Endothelial cell of umbilical vein (primary cell): Measurements from ENCODE around the gene RBMS1. TPM values are rescaled to one million over a fixed set of nuclear protein-coding genes. Genes with fewer than 3 reads are reported as not detected.

ENCODE experiments used
- BruUV-seq: library from RNA; stranded (reverse); fragments of 400-500 nt; replicated peaks from 2 replicates; lab custom pipeline; 2021; lab: Mats Ljungman, UMichigan
- CTCF ChIA-PET: fragments of 300-600, 350-600 bp; sonication (Branson Sonifier 250); formaldehyde crosslinking; loops from one replicate; lab custom pipeline; 2021; ENCODE audit warnings: antibody characterized with exemption, inconsistent platforms; lab: Charles Lee
- POLR2A ChIA-PET: fragments of 300-600, 350-600 bp; sonication (Branson Sonifier 250); formaldehyde crosslinking; loops from one replicate; lab custom pipeline; 2021; ENCODE audit warnings: antibody characterized with exemption, inconsistent platforms; lab: Charles Lee
- DNase-seq: peaks from one replicate; pipeline ENCODE4 v3.0.0-alpha.2; 2011; ENCODE audit warnings: low read depth, low spot score
- FAIRE-seq: peaks from 2 replicates; lab custom pipeline; 2011; peaks lifted over from hg19 to GRCh38; lab: Jason Lieb, UNC
- H2AFZ ChIP-seq: 2 replicates; pipeline ENCODE4 v1.6.0; 2012; ENCODE audit warnings: low read depth, low read length, control low read depth, inconsistent platforms
- H3K27ac ChIP-seq: 2 replicates; pipeline ENCODE4 v1.5.1; 2011; ENCODE audit warnings: low read depth, mild to moderate bottlenecking, control low read depth, low read length, moderate library complexity; ENCODE audit not compliant: insufficient read depth
- H3K27me3 ChIP-seq, 2 experiments: 2 replicates each; pipeline versions ENCODE4 v1.6.0 to v1.6.1; 2011; ENCODE audit warnings: low read length in 2 of 2, mixed read lengths in 1 of 2; ENCODE audit not compliant: control insufficient read depth in 2 of 2, insufficient read depth in 2 of 2
- H3K36me3 ChIP-seq, 2 experiments: 2 replicates in 1 of 2; 3 replicates in 1 of 2; pipeline ENCODE4 v1.5.1; 2011; ENCODE audit warnings: low read length in 2 of 2, mild to moderate bottlenecking in 1 of 2, moderate library complexity in 1 of 2; ENCODE audit not compliant: control insufficient read depth in 2 of 2, insufficient read depth in 2 of 2; ENCODE audit errors: extremely low read depth in 1 of 2
- H3K4me1 ChIP-seq: 3 replicates; pipeline ENCODE4 v1.5.1; 2011; ENCODE audit warnings: mild to moderate bottlenecking, low read length; ENCODE audit not compliant: control insufficient read depth, insufficient read depth; ENCODE audit errors: extremely low read depth
- H3K4me2 ChIP-seq: 2 replicates; pipeline ENCODE4 v1.6.1; 2011; ENCODE audit warnings: low read length, control low read depth, mixed read lengths; ENCODE audit not compliant: insufficient read depth
- H3K4me3 ChIP-seq, 3 experiments: fragments of 200-600 bp in 1 of 3; sonication (generic), shearing (Covaris generic) in 1 of 3; replicated peaks in 1 of 3; 2 replicates each; pipeline ENCODE4 v1.5.1; 2011 to 2016; ENCODE audit warnings: control low read depth in 3 of 3, low read length in 3 of 3, mild to moderate bottlenecking in 2 of 3, inconsistent platforms in 1 of 3, low read depth in 1 of 3, moderate library complexity in 1 of 3; ENCODE audit not compliant: insufficient read depth in 1 of 3
- H3K79me2 ChIP-seq: 2 replicates; pipeline ENCODE4 v1.6.0; 2012; ENCODE audit warnings: low read length, inconsistent platforms; ENCODE audit not compliant: control insufficient read depth, insufficient read depth
- H3K9ac ChIP-seq: replicated peaks from 2 replicates; pipeline ENCODE3; 2011; ENCODE audit warnings: low read length, control low read depth; ENCODE audit not compliant: insufficient read depth; ENCODE audit errors: extremely low read depth
- H3K9me1 ChIP-seq: replicated peaks from 3 replicates; pipeline ENCODE4 v1.6.0; 2011; ENCODE audit warnings: mild to moderate bottlenecking, low read length; ENCODE audit not compliant: control insufficient read depth, insufficient read depth; ENCODE audit errors: extremely low read depth
- H3K9me3 ChIP-seq: replicated peaks from 2 replicates; pipeline ENCODE4 v1.5.1; 2012; ENCODE audit warnings: low read length, inconsistent platforms; ENCODE audit not compliant: control insufficient read depth, insufficient read depth
- H4K20me1 ChIP-seq: replicated peaks from 2 replicates; pipeline ENCODE3; 2011; ENCODE audit warnings: mild to moderate bottlenecking, low read length; ENCODE audit not compliant: control insufficient read depth, insufficient read depth; ENCODE audit errors: extremely low read depth
- EZH2 ChIP-seq: IDR thresholded peaks from 2 replicates; pipeline ENCODE4 v1.6.1; 2012; ENCODE audit warnings: borderline replicate concordance, low read depth, mild to moderate bottlenecking, moderate library complexity, low read length, inconsistent platforms; ENCODE audit not compliant: severe bottlenecking
- FOS ChIP-seq: IDR thresholded peaks from 2 replicates; pipeline ENCODE4 v1.6.1; 2011; ENCODE audit warnings: mild to moderate bottlenecking, low read length, moderate library complexity, borderline replicate concordance; ENCODE audit not compliant: insufficient read depth
- GATA2 ChIP-seq: IDR thresholded peaks from 2 replicates; pipeline ENCODE4 v1.7.0; 2011; ENCODE audit warnings: low read depth, mild to moderate bottlenecking, moderate library complexity, mixed read lengths, low read length; ENCODE audit not compliant: insufficient read length, insufficient read depth
- JUN ChIP-seq: IDR thresholded peaks from 2 replicates; pipeline ENCODE4 v1.6.1; 2011; ENCODE audit warnings: borderline replicate concordance, low read depth; ENCODE audit not compliant: insufficient read length, insufficient read depth
- MYC ChIP-seq: IDR thresholded peaks from one replicate; pipeline ENCODE4 v1.6.1; 2011; ENCODE audit warnings: mild to moderate bottlenecking, low read depth, low read length
- POLR2A ChIP-seq: IDR thresholded peaks from 2 replicates; pipeline ENCODE4 v1.6.1; 2012; ENCODE audit warnings: low read depth, mild to moderate bottlenecking, control low read depth, low read length
- POLR2AphosphoS5 ChIP-seq: IDR thresholded peaks from 2 replicates; pipeline ENCODE4 v1.6.1; 2012; ENCODE audit warnings: low read depth, mild to moderate bottlenecking, control low read depth, low read length, moderate library complexity; ENCODE audit not compliant: insufficient read depth
- dilution Hi-C: fragments of 300-500 bp; cut with MboI; formaldehyde crosslinking; loops from one replicate; pipeline ENCODE4 v1.15.0; 2019; ENCODE audit warnings: low sequenced_read_pairs; ENCODE audit not compliant: extremely low pct_ligation_motif_present
- intact Hi-C: fragments of 100-400 bp; cut with micrococcal nuclease; formaldehyde crosslinking; loops from one replicate; pipeline ENCODE4 v1.10.0; 2022
- polyA plus RNA-seq, 4 experiments: library from polyadenylated mRNA; depleted of rRNA in 3 of 4; stranded (reverse) in 3 of 4; unstranded in 1 of 4; fragments of >200 nt; gene quantifications; 2 replicates each; pipeline versions ENCODE4 v1.2.1 to v1.2.3, GENCODE V29; 2011 to 2012; ENCODE audit warnings: missing spikeins in 1 of 4
- total RNA-seq: library from RNA; stranded (reverse); gene quantifications from 2 replicates; pipeline ENCODE4 v1.2.3, GENCODE V29; 2021
- TF ChIP-seq, protein P1 (sequence below): IDR thresholded peaks from 2 replicates; pipeline ENCODE4 v1.6.1; 2011; ENCODE audit not compliant: insufficient read depth, insufficient read length
- TF ChIP-seq, protein P2 (sequence below), 2 donors: IDR thresholded peaks; 1 replicate in 1 of 2; 2 replicates in 1 of 2; pipeline ENCODE4 v1.5.1; 2011; ENCODE audit warnings: low read length in 2 of 2, mild to moderate bottlenecking in 2 of 2, moderate library complexity in 2 of 2, control low read depth in 1 of 2, inconsistent platforms in 1 of 2, low read depth in 1 of 2; ENCODE audit not compliant: insufficient read depth in 1 of 2; ENCODE audit errors: extremely low read depth in 1 of 2

Gene RBMS1
- total and polyA plus RNA-seq, 2 donors (not counting 3 experiments of a cell fraction or from before 2014, with no cell fraction given), result 60.0 to 93.3 TPM

DNA sequence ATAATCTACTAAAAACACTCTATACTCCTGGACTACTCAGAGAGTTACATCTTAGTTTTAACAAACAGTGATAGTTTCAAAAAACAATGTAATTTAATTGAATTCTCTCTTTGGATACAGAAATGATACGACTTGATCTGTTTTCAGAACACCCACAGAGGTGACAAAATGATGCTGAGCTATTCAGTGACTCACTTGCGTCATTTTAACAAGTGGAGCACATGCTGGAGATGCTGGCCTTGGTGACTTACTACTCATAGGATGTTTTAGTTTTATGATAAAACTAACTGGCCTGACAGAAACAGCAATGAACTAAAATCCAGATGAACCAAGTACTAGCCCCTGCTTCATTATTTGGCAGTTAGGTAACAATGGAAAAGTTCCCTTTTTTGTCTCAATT, 192.2 kb downstream of the RBMS1 start:
- Histone ChIP-seq H3K36me3 (peaks cover 11 to 17% of the 10 kb centered on the region in 2 experiments), H3K9me3 (no peaks in the 10 kb centered on the region), H3K27ac (no peak overlapping the region), H3K9me1 (no peaks in the 10 kb centered on the region), H2AFZ (no peak overlapping the region), H3K9ac (no peak overlapping the region), H3K4me2 (no peak overlapping the region), H3K27me3 (no peaks in the 10 kb centered on the region), H3K4me3 (no peak overlapping the region), H3K4me1 (peaks cover 19% of the 10 kb centered on the region), H4K20me1 (no peaks in the 10 kb centered on the region), H3K79me2 (peaks cover 40% of the 10 kb centered on the region)
- no peak for FAIRE-seq
- no peak for DNase-seq
- BruUV-seq, result no TSS peak
- ChIA-PET CTCF (interaction anchor here (0.6 kb wide), 1 partner anchor 31 kb away, joined by 3 read pairs; no protein-coding TSS in a partner anchor), POLR2A (no interaction called here)
- intact Hi-C loops, result no loop called here
- dilution Hi-C loops, result no loop called here
- TF ChIP-seq JUN (no peak), EZH2 (no peak), POLR2A (no peak), GATA2 (no peak), MYC (no peak), POLR2AphosphoS5 (no peak), FOS (no peak)
- TF ChIP-seq, protein P1, sequence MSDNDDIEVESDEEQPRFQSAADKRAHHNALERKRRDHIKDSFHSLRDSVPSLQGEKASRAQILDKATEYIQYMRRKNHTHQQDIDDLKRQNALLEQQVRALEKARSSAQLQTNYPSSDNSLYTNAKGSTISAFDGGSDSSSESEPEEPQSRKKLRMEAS, result no peak
- TF ChIP-seq, protein P2, sequence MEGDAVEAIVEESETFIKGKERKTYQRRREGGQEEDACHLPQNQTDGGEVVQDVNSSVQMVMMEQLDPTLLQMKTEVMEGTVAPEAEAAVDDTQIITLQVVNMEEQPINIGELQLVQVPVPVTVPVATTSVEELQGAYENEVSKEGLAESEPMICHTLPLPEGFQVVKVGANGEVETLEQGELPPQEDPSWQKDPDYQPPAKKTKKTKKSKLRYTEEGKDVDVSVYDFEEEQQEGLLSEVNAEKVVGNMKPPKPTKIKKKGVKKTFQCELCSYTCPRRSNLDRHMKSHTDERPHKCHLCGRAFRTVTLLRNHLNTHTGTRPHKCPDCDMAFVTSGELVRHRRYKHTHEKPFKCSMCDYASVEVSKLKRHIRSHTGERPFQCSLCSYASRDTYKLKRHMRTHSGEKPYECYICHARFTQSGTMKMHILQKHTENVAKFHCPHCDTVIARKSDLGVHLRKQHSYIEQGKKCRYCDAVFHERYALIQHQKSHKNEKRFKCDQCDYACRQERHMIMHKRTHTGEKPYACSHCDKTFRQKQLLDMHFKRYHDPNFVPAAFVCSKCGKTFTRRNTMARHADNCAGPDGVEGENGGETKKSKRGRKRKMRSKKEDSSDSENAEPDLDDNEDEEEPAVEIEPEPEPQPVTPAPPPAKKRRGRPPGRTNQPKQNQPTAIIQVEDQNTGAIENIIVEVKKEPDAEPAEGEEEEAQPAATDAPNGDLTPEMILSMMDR (IDR thresholded peaks at IDR 0.05; ENCODE audit: extremely low read depth in 1 of 2, insufficient read depth in 1 of 2, low read depth in 1 of 2, low read length in 2 of 2), result no peak
